ENCODE results near the gene UBE2V1. TPM values are rescaled to one million over a fixed set of nuclear protein-coding genes. Genes with fewer than 3 reads are reported as not detected.

UBE2V1 gene
- polyA plus RNA-seq, 4 donors, result 131 to 172 (median 150) TPM

GRCh38 chr20:50032955-50033666 is 79.8 kb downstream of the UBE2V1 start:
- no peak for DNase-seq (ENCODE audit: low read depth in 4 of 4, low spot score in 2 of 4)

Other genes with a start within 250 kb of the UBE2V1 start
- 10 to 100 TPM in 2 of 4 donors, 1 to 10 TPM in 2; 8.8 to 12.1 (median 10.8) TPM for gene SPATA2, start 197.6 kb downstream of the UBE2V1 start, polyA plus RNA-seq (ENCODE audit: insufficient read length in 4 of 4)
- gene RNF114, start 176.8 kb downstream of the UBE2V1 start, polyA plus RNA-seq (ENCODE audit: insufficient read length in 4 of 4), result 10 to 100 TPM; 61.8 to 82.3 (median 73.8) TPM
- gene SNAI1, start 130.2 kb downstream of the UBE2V1 start, polyA plus RNA-seq (ENCODE audit: insufficient read length in 4 of 4), result 10 to 100 TPM in 3 of 4 donors, 1 to 10 TPM in 1; 7.9 to 18.5 (median 13.9) TPM
- gene PEDS1, start 40.6 kb upstream of the UBE2V1 start, polyA plus RNA-seq (ENCODE audit: insufficient read length in 4 of 4), result 10 to 100 TPM; 23.9 to 30.8 (median 26.9) TPM
- 1 to 10 TPM; 4.0 to 8.5 (median 4.9) TPM for gene CEBPB, start 77.7 kb upstream of the UBE2V1 start, polyA plus RNA-seq (ENCODE audit: insufficient read length in 4 of 4)

All from left renal cortex interstitium (tissue), 4 donors.